ENCODE data around the gene MCM3. TPM values are rescaled to one million over a fixed set of nuclear protein-coding genes. Genes with fewer than 3 reads are reported as not detected.

The MCM3 gene
- total and polyA plus RNA-seq, 2 donors (not counting 1 experiment from before 2014, with no cell fraction given) = 34.3 to 58.5 TPM

GRCh38 chr6:52306972-52307870 lies 22.7 kb upstream of the MCM3 start:
- Histone ChIP-seq H3K27me3 (replicated peaks in 1 of 4; ENCODE audit: control extremely low read depth in 1 of 4, control insufficient read depth in 3 of 4, insufficient read depth in 4 of 4, low read length in 3 of 4) (no peaks in the 10 kb centered on the region), H3K27ac (ENCODE audit: low read length in 2 of 2) (peak overlapping the region; percentile 92 to 94), H3K79me2 (ENCODE audit: control insufficient read depth, insufficient read depth, low read length) (no peaks in the 10 kb centered on the region), H3K4me3 (ENCODE audit: control extremely low read depth in 1 of 5, extremely low read depth in 1 of 5, insufficient read depth in 1 of 5, low read depth in 2 of 5, low read length in 4 of 5) (peak overlapping the region in 3 of 5 experiments; percentile 15 to 35 (median 25)), H3K36me3 (replicated peaks in 1 of 2; ENCODE audit: control extremely low read depth in 1 of 2, control insufficient read depth in 1 of 2, extremely low read depth in 1 of 2, insufficient read depth in 2 of 2, low read length in 1 of 2) (no peaks in the 10 kb centered on the region), H2AFZ (ENCODE audit: insufficient read depth, low read depth, low read length, poor library complexity, severe bottlenecking) (peak overlapping the region; percentile 74), H3K9ac (ENCODE audit: low read length) (peak overlapping the region; percentile 14), H3K4me2 (replicated peaks; ENCODE audit: low read depth, low read length, poor library complexity, severe bottlenecking) (peak overlapping the region; percentile 62), H3K9me3 (ENCODE audit: control extremely low read depth in 1 of 3, control insufficient read depth in 2 of 3, insufficient read depth in 1 of 3, low read length in 2 of 3) (peaks cover 0 to 4% (median 0%) of the 10 kb centered on the region in 3 donors), H3K4me1 (ENCODE audit: control insufficient read depth in 2 of 2, insufficient read depth in 2 of 2, low read length in 2 of 2) (peaks cover 64 to 65% of the 10 kb centered on the region in 2 donors), H4K20me1 (ENCODE audit: control insufficient read depth, insufficient read depth, low read length, poor library complexity, severe bottlenecking) (no peaks in the 10 kb centered on the region)
- CTCF ChIA-PET = interaction anchor here (0.6 to 4.2 kb wide), 5 partner anchors 14 to 1240 kb away, joined by 3 to 29 read pairs (median 5); partner anchors contain the start of gene MCM3
- Mint-ChIP-seq H3K27me3 (no peaks in the 10 kb centered on the region), H3K4me1 (peaks cover 70% of the 10 kb centered on the region), H3K27ac (peak overlapping the region; percentile 93), H3K9me3 (ENCODE audit: insufficient read depth) (no peaks in the 10 kb centered on the region), H3K4me3 (peak overlapping the region; percentile 73)
- no peak for ATAC-seq (ENCODE audit: low read depth)
- 69% methylated on average over 29 of the region's 32 CpGs for WGBS (ENCODE audit: insufficient coverage)
- POLR2A ChIA-PET = interaction anchor here (0.8 to 1.4 kb wide), 2 partner anchors 11 to 14 kb away, joined by 3 to 5 read pairs; no protein-coding TSS in a partner anchor
- peak; percentile 37 for DNase-seq
- TF ChIP-seq CTCF (IDR thresholded peaks at IDR 0.05) (no peak), EZH2 (IDR thresholded peaks at IDR 0.05; ENCODE audit: borderline replicate concordance, insufficient read depth, low read depth, low read length, poor library complexity, severe bottlenecking) (no peak)
- intact Hi-C loops (cut with micrococcal nuclease) = loop anchor here (1.0 to 5.0 kb wide), 5 partner anchors 44 to 192 kb away; partner anchors contain the start of genes EFHC1 and PAQR8
